Activated T-helper 9 cell treated with anti-CD3 and anti-CD28 coated beads, Interleukin-2, amount 50 U/mL, for 16 hours (primary cell): ENCODE results near the gene TERB1.

Experiments used
- DNase-seq: peaks from one replicate; pipeline ENCODE4 v3.0.0-alpha.2; 2020; ENCODE audit warnings: low read depth

The TERB1 gene, protein sequence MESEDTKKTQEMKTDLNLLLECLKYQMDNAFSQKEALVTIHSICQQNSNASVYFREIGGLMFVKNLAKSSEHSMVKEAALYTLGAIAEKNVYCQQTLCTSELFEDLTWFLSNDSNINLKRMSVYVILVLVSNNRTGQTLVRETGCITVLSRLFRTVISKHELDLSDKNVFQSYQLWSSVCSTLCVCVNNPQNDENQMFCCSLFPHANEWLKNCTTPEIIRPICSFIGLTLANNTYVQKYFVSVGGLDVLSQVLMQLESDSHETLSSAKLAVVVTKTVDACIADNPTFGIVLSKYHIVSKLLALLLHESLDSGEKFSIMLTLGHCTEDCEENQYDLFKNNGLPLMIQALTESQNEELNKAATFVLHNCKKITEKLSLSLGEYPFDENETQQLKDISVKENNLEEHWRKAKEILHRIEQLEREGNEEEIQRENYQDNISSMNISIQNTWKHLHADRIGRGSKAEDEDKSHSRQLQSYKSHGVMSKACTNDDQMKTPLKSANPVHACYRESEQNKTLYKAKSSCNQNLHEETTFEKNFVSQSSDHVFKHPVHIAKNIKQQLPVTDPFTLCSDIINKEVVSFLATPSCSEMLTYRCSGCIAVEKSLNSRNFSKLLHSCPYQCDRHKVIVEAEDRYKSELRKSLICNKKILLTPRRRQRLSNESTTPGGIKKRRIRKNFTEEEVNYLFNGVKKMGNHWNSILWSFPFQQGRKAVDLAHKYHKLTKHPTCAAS

DNA sequence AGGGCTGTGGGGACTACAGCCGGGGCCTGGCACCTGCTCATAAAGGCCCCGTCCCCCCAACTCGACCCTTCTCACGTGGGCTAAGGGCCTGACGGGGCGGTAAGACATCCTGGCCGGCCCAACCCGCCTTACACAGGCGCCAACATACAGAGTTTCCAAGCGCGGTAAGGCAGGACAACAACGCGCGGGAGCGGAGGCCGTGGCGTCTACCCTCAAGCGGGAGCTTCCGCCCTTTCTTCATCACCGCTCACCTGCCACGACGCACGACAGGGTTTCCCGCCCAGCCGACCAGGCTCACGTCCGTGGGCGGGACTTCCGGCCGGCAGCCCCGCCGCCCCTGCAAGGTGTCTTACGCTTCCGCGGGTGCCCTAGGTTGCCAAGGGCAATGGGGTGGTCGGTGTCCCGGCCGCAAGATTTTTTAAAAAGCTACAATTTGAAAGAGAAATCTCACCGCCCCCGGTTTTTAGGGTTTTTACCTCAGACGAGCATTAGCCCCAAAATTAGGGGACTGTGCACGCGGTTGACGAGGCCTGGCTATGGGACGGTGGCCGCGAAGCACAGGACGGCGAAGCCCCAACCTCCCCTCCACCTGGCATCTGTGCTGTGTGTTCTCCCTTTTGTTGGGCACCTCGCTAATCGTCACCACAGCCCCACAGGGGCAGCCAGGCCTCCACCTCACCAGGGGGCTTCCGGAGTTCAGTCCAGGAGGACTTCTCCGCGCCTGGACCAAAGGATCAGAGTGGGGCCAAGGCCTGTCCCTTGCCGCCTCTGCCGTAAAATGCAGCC lies at the start of gene TERB1:
Gene TERB1, minus strand, starts transcription at position 265 of the 786 bp plus-strand sequence. CDS start 4,786 bp downstream, outside the sequence.
- no peak for DNase-seq

DNA sequence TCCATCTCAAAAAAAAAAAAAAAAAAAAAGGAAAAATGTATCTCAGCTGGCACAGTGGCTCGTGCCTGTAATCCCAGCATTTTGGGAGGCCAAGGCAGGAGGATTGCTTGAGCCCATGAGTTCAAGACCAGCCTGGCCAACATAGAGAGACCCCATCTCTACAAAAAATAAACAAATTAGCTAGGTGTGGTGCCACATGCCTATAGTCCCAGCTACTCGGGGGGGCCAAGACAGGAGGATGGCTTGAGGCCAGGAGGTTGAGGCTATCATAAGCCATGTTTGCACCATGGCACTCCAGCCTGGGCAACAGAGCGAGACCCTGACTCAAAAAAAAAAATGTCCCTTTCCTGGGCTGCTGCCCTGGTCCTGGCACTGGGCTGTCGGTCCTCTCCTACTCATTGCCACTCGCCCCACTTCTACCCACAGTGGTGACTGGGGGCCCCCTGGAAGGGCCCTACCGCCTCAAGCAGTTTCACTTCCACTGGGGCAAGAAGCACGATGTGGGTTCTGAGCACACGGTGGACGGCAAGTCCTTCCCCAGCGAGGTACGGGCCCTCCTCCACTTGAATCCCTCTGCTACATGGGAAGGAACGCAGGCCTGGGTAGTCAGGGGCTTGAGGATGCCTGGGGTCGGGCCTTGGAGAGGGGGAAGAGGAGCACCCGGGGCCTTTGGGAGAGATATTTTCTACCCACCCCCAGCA lies 48.9 kb upstream of the TERB1 start:
- DNase-seq: no peak

DNA sequence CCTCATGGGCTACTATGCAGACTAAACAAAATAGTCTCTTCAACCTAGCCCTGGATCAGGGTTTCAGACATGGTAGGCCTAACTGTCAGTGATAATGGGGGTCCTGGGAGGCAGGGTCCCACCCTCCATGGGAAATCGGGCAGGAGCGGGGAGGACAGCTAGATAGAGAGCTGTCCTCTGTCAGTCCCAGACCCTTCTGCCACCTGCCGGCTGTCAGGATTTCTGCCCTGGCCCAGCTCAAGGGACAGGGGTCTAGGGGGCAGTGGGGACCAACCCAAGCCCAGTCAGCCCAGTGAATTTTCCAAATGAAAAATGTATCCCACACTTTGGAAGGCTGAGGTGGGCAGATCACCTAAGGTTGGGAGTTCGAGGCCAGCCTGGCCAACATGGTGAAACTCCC lies 48.2 kb upstream of the TERB1 start:
- DNase-seq: no peak

DNA sequence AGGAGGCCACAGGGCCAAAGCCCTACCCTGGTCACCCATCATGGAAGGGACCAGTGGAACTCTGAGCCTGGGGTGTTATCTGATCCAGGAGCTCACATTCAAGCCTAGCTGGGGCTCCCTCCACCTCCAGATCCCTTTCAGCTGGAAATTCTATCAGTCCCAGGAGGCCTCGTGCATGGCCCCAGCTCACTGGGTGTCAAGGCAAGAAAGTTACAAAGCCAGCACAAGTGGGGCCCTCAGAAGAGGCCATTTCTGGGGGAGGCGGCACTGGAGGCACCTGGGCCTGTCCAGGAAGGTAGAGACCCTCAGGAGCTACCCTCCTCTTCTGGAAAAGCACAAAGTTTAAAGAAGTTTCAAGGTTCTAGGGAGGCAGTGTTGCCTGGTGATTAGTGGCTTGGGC lies 47.6 kb upstream of the TERB1 start:
- no peak for DNase-seq

DNA sequence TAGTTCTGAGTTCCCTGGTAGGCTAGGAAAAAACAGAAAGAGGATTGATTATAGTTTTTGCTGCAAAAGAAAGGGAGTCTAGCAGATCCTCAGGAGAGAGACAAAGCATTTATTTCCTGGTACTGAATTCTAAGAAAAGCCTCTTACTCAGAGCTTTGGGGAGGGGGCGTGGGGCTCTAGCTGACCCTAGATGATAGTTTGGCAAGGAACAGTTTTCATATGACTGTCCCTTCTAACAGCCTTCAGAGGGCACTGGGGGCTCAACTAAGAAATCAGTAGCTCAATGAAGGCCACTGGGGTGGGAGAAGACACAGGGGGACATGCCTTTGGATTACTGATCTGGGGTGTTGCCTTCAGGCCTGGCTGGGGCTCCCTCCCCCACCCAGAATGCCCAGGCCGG lies 46.8 kb upstream of the TERB1 start:
- DNase-seq: no peak

DNA sequence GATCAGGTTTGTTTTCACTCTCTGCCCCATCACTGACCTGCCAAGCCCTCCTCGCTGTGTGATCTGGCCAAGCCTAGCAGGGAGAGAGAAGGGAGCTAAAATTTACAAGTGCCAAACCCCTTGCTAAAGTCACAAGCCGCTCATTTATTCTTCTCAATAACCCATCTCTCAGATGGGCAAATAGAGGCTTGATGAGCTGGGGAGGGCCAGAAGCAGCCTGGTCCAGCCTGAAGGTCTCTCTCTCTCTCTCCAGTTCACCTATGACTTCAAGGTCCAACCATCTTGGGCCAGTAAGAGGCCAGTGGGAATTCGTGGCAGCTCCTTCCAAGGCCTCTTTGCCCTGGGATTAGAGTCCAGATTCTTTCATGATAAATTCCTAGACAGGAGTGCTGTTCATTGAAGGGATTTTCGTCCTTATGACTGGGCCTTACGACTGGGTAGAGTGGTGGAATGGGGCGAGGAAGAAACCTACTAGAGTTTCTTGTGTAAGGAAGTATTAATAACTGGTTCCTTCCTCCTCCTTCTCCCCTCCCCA lies 46.2 kb upstream of the TERB1 start:
- no peak for DNase-seq

DNA sequence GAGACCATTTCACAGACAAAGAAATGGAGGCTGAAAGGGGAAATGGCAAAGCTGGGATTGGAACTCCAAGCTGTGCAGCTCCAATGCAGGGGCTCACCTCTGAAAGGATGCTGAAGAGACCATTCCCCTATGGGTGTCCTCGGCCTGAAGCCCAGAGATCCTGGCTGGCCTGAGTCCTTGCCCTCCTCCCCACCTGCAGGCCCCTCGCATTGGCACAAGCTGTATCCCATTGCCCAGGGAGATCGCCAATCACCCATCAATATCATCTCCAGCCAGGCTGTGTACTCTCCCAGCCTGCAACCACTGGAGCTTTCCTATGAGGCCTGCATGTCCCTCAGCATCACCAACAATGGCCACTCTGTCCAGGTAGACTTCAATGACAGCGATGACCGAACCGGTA lies 45.4 kb upstream of the TERB1 start:
- no peak for DNase-seq

DNA sequence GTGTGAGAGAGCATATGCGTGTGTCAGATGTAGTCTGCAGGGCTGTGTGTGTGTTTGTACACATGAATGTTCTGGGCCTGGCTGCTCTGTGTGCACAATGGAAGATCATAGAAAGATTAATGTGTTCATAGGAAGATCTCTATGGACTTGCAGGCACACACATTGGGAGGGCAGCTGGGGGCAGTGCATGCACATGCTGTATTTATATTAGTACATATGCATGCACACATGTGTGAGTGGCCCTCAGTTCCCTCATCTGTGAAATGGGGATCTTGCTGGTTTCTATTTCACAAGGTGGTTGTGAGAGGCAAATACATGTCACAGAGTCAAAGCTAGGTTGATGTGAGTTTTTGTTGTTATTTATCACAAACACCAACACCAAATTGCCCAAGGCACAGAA lies 44.9 kb upstream of the TERB1 start:
- DNase-seq: no peak

DNA sequence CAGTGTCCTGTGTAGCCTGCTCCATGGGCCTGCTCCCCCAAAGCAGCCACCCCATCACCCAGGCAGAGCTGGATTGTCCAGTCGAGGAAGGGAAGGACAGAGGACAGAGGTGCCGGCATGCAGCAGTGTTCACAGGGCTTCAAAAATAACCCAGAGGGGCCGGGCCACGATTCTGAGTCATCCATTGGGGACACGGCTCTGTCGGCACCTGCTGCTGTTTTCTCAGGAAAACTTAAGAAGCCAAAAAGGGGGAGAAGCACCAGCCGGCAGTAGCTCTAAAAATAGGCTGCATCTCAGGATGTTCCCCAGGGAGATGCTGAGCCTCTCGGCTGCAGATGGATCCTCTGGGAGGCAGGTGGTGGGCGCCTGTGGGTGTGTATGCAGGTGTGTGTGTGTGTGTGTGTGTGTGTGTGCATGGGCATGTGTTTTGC lies 44.4 kb upstream of the TERB1 start:
- DNase-seq: no peak

DNA sequence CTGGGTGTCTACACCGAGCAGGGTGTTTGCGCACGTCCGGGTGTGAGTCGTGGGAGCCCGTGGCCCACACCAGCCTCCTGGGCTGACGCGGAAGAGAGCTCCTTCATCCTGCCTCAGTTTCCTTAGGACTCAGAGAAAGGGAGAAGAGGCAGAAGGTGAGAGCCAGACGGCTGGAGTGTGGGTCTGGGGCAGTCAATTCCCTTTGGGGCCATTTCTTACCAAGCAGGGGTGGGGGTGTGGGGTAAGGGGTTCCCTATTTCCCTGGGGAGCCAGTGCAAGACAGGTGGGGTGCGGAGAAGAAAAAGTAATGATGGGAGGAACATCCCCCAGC lies 43.7 kb upstream of the TERB1 start:
- DNase-seq: no peak

DNA sequence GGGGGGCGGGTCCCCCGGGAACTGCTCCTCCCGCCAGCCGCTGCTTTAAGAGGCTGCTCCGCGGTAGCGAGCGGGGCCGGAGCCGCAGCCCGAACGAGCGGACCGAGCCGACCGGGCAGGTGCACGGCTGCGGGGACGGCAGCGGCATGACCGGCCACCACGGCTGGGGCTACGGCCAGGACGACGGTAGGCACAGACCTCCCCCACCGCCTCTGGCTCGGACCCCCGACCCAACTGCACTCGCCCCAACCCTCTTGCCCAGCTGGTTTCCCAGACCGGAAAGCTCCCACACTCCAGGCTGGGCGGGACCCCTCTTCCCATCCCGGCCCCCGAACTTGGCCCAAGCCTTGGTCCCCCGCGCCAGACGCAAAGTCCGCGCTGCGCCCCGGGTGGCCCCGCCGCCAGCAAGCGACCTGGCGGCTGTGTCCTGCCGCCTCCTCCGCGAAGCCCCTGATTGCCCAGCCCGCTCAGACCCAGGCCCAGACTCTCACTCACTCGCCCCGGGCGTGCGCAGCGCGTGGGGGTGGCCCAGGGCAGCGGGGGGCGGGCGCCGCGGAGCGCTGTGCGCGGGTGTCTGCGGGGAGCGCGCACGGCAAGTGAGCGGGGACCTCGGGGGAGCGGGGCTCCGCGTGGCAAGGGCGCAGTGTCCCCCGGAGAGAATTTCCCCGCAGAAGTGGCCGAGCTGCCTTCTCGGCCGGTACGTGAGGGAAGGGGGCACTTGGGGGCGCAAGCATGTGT lies 43.1 kb upstream of the TERB1 start, which contains the start of gene CA7:
Gene CA7, plus strand, starts transcription at position 73 of the 738 bp plus-strand sequence. Its CDS starts 74 bp downstream, at position 147.
- DNase-seq: no peak

DNA sequence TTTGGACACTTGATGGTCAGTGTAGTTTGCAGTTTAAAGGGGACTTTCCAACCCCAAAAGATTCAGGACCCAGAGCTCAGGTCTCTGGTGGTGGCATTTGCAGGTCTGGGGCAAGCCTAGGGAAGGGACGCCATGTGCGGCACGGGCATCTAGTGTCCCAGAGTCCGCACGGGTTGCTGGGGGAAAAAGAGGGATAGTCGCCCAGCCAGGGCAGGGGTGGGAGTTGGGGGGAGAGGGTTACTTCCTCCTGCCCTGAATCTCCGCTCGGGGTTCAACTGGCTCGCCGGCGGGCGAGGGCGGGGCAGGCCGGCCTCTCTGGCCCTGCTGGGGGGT lies 42.6 kb upstream of the TERB1 start:
- no peak for DNase-seq

DNA sequence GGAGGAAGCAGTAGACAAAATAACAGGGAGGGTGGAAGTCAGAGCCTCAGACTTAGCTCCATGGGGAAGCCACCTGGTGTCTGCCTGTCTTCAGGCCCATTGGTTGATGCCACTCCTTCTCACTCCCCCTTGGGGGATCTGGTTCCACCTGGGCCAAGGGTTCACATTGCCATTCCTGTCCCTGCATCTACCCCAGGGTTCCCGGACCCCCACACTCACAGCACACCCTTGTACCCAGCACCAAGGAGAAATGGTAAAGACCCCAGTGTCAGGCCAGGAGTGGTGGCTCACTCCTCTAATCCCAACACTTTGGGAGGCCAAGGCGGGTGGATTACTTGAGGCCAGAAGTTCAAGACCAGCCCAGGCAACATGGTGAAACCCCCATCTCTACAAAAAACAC lies 41.8 kb upstream of the TERB1 start:
- no peak for DNase-seq

DNA sequence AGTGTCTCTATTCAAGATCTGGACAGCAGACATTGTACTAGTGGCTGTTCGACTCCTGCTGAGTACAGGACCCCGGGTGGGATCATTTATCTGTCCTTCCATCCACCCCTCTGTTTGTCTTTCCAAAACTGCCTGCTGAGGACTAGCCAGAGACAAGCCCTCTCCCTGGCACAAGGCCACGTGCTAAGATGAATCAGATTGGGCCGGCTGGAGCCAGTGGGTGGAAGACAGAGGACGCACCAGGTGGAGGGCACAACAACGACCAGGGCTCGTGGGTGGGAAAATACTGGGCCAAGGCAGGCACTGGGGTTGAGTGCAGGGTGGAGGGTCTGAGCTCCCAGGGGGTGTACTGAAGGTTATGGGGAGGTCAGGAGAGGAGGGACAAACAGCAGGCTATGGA lies 41.4 kb upstream of the TERB1 start:
- no peak for DNase-seq

DNA sequence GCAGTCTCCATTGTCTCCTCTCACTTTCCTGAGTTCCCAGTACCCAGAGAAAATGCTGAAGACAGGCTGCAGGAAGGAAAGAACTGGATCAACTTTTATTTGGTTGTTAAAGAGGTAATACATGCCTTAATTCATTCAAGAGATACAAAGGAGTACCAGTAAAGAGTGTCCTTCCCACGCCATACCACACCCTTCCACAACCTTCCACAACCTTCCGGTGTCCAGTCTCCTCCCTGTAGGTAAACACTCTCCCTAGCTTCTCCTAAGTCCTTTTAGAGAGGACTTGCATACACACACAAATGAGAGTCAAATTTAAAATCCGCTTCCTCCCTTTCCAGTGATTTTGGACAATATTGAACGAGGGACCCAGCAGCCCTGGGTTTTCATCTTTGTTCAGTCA lies 40.0 kb upstream of the TERB1 start:
- DNase-seq: no peak

DNA sequence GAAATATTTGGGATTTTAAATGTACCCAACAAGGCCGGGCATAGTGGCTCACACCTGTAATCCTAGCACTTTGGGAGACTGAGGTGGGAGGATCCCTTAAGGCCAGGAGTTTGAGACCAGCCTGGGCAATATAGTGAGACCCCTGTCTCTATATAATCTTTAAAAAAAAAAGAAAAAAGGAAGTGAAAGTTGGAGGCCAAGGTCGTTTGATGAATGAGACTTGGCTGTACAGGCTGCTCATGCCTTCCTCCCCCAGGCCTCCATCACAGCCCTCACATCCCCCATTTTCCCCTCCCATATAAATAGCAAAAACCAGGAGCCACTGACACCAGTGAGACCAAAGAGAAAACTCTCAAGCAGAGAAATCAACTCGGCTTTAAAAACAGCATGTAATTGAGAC lies 39.5 kb upstream of the TERB1 start:
- DNase-seq: no peak

DNA sequence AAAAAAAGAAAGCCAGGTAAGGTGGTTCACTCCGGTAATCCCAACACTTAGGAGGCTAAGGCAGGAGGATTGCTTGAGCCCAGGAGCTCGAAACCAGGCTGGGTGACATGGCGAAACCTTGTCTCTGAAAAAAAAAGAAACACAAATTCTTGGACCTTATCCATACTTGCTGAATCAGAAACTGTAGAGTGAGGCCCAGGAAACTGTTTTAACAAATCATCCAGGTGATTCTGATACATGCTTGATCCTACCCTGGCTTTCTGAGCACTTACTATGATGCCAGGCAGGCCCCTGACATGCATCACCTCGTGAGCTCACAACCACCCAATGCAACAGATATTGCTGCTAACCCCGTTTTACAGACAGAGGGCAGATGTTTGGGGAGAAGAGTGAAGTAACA lies 33.4 kb upstream of the TERB1 start:
- DNase-seq: no peak

DNA sequence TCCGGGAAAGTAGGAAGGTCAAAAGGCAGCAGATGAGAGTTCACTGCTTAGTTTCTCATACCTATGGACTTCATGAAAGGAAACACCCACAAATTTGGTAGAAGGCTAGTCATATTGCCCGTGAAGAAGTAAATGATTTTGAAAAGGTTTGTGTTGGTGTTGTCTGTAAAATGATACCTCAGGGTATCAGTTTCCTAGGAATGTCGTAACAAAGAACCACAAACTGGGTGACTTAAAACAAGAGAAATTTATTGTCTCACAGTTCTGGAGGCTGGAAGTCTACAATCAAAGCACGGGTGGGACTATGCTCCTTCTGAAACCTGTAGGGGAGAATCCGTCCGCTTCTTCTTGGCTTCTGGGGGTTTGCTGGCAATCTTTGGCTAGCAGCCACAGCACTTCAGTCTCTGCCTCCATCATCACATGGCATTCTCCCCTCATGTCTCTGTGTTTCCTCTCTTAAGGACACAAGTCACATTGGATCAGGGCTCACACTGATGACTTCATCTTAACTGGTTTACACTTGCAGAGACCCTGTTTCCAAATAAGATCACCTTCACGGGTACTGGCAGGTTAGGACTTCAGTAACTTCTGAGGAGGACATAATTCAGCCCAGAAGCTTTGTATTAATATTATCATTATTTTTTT lies 31.4 kb upstream of the TERB1 start:
- DNase-seq: no peak

DNA sequence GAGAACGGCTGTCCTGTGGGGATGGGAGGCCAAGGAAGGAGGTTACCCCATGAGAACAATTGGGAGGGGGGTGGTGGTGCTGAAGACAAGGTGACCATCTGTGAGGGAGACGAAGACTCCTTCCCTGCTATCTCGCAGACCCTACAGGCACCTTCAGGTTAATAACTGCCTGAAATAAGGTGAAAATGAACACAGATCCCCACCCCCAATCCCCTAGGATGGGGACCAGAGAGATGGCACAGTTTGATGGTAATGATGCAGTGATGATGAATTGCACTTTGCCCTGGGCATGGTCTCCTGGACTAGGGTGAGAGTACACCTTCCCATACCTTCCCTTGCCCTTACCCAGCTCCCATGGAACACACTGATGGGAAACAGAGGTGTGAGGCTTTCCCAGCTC lies 30.8 kb upstream of the TERB1 start:
- no peak for DNase-seq
